ENCODE results near the gene VPS41.
"Not testable (repeated sequence)": the region's sequence is repeated elsewhere in the genome, so short reads cannot be mapped to it uniquely, and the experiment has no call there.

The VPS41 gene

DNA sequence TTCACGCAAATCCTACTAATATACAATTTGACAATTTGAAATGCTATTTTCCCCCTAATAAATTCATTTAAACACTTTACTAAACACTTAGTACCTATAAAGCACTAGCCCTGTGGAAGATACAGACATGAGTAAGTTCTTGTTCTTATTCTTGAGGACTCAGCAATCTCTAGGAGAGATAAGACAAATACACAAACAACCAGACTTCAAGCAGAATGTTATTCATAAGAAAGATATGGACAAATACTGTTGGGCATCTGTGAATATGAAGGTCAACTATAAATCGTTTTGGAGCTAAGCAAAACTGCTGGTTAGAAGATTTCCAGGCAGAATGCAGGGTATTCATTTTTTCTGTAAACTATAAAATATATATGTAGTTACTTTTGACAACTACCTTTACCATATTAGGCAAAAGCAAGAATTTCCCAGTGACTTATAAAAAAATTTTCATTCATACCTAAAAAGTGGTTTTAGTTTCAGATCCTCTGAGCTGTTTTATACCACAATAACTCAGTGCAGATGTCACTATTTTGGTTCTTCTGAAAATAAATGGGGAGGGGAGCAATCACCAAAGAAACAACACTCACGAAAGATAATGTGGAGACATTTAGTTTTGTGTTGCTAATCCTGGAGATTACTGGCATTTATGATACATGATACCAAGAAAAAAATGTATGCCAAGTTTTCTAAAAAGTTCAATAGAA is 3.8 kb downstream of the VPS41 start:
- DNase-seq = no peak

DNA sequence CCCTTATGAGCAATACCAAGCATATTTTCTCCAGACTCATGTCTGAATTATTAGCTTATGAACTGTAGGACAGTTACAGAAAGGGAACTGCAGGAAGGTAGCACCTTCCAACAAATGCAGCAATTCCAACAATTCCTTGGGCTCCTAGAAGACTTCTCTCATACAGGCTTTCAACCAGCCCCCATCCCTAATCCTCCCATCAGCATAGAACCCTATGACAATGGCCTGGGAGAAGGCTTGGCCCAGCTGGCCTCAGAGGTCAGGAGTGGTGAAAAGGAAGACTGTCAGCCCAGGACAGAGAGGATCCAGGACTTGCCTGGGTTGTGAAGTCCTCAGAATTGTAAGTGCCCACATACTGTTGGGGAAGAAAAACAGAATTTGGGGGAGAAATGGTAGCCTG is 5.9 kb downstream of the VPS41 start:
- no peak for DNase-seq

DNA sequence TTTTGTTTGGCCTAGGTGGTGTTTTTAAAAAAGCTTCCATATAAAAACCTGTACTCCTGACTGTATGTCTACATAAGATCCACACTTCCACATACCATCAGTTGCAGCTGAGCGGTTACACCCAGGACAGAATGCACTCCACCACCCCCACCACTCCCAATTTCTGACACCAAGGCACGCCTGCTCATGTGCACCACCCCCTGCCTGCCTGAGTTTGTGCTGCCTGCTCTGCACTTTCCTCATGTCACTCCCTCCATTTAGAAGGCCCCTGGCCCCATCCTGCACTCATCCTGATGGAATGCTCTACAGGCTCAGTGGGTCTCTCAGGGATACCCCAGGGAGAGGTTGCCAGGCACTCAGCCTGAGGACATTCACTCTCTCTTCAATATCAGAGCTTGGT is 6.5 kb downstream of the VPS41 start:
- no peak for DNase-seq

DNA sequence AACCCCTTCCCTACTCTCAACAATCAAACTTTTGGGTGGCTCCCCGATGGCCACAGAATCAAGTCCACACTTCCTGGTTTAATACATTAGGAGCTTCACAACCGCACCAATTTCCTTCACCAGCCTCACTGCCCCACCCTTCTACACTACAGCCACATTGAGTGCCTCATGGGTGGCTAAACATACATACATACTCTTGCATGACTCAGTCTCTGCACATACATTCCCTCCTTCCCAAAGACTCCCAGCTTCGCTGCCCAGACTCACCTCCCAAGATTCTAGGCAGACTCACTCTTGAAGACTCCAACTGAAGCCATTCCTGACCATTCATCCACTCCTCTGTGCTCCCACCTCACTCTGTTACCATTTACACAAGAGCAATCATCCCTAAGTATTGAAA is 15.9 kb downstream of the VPS41 start:
- DNase-seq = no peak

DNA sequence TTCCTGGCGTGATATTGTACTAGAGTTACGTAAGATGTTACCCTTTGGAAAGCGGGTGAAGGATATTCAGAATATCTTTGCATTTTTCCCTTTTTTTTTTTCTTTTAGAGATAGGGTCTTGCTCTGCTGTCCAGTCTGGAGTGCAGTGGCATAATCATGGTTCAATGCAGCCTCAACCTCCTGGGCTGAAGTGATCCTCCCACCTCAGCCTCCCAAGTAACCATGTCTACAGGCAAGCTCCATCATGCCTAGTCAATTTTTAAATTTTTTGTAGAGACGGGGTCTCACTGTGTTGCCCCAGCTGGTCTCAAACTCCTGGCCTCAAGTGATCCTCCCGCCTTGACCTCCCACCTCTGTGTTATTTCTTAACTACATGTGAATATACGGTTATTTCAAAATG is 18.4 kb downstream of the VPS41 start:
- DNase-seq = no peak

DNA sequence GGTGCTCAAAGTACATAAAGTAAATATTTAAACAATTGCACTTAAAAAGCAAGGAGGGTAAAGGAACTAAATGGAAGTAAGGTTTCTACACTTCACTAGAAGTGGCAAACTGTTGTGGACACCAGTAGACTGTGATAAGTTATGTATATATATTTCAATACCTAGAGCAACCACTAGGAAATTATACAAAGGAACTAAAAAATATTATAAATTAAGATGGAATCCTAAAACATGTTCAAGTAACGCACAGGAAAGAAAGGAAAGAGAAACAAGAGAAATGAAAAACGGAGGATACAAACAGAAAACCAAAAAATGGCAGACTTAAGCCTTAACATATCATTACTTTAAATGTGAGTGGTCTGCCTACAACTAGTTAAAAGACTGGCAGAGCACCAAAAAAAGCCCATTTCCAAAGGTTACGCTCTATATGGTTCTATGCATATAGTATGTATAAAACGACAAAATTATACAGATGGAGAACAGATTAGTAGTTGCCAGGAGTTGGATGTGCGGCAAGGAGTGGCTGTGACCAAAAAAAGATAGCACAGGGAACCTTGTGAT is 19.0 kb downstream of the VPS41 start:
- DNase-seq = no peak

DNA sequence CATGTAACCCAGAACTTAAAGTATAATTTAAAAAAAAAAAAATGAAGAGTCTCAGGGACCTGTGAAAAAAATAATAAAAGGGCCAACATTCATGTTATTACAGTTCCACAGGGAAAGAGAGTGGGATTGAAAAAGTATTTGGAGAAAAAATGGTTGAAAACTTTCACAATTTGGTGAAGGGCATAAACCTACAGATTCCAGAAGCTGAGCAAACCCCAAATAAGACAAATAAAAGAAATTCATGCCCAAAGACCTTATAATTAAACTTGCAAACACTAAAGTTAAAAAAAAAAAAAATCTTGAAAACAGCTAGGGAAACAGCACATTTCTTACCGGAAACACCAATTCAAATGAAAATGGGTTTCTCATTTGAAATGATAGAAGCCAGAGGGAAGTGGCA is 19.9 kb downstream of the VPS41 start:
- no peak for DNase-seq

DNA sequence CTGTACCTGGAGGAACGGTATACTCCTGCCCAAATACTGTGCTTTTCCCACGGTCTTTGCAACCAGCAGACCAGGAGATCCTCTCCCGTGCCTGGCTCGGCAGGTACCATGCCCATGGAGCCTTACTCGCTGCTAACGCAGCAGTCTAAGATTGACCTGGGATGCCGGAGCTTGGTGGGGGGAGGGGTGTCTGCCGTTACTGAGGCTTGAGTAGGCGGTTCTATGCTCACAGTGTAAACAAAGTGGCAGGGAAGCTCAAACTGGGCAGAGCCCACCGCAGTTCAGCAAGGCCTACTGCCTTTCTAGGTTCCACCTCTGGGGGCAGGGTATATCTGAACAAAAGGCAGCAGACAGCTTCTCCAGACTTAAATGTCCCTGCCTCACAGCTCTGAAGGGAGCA is 22.7 kb downstream of the VPS41 start:
- DNase-seq = no peak

DNA sequence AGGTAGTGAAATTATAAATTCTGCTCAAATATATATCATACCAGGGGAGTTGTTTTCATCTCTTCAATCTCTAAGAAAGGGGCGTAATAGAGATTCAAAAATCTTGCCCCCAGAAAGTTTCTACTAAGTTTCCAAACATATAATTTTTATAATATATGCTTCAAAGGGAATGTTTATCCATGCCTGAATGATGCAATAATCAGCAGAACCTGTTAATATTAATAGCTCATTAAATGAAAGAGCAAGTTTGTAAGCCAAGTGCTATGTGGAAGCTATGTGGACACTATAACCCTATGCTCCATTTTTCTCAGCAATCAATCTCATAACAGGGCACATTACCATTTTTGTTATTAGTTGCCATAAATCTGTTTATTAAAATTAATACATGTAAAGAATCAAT is 25.3 kb downstream of the VPS41 start:
- no peak for DNase-seq

DNA sequence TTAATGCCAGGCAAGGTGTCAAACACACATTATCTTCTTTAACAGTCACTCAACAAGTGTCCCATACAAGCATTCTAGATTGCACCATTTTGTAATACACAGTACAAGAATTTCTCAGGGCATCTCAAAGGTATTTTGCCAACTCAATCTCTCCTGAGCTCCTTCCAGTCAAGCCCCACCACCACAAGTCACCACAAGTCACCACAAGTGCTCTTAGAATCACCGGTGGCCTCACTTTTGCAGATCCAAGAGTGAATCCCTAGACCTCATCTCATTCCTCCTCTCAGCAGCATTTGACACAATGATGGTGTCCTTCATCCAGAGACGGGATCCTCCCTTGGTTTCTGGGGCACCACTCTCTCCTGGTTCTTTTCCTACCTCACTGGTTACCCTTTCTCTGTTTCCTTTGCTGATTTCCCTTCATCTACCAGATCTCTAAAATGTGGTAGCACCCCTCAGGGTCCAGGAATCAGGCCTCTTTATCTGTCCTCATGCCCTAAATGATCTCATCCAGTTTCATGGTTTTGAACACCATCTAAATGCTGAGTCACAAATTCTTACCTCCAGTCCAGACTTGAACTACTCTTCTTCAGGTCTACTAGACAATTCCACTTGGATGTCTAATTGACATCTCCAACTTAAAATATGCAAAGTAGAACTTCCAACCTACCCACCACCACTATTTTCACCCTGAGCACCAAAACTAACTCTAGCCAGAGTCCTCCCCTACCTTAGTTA is 26.9 kb downstream of the VPS41 start:
- no peak for DNase-seq

DNA sequence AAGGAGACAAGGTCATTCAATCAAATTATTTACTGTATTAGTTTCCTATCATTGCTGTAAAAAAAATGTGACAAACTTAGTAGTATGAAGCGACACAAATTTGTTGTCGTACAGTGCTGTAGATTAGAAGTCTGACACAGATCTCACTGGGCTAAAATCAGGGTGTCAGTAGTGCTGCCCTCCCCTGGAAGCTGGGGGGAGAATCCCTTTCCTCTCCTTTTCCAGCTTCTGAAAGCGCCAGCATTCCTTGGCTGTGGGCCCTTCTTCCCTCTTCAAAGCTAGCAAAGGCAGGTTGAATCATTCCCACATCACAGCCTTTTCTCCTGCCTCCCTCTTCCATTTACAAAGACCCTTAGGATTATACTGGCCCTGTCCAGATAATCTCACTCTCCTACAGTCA is 28.0 kb downstream of the VPS41 start:
- DNase-seq = no peak

DNA sequence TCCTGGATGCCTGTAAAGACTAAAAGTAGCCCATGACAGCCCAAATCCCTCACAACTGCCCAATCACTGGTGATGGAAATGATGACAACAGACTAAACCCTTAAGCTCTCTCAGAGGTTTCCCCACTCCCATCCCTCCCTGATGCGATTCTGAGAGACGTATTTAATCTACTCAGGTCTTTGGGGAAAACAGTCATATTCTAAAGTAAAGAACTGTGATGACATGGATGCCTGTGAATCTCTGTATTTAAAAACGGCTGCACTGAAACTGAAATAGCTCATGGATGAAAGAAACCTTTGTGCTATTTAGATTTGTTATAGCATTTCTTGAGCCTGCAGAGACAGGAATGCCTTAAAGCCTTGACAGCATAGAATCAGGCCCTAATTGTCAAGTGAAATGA is 28.5 kb downstream of the VPS41 start:
- no peak for DNase-seq

DNA sequence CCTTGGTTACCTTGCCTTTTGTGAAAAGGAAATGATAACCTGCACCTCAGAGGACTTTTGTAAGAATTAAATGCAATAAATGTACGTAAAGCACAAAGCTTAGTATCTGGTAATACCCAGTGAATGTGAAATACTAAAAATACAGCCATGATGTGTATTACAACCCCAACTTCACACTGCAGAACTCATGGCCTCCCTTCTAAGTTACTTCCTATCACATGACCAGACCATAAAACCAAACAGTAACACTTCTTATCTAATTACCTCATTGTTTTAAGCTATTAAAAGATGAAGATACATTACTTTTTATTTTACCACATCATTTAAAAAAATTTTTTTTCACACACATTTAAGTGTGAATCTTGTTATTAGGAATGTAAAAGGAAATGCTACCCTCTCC is 29.0 kb downstream of the VPS41 start:
- no peak for DNase-seq

DNA sequence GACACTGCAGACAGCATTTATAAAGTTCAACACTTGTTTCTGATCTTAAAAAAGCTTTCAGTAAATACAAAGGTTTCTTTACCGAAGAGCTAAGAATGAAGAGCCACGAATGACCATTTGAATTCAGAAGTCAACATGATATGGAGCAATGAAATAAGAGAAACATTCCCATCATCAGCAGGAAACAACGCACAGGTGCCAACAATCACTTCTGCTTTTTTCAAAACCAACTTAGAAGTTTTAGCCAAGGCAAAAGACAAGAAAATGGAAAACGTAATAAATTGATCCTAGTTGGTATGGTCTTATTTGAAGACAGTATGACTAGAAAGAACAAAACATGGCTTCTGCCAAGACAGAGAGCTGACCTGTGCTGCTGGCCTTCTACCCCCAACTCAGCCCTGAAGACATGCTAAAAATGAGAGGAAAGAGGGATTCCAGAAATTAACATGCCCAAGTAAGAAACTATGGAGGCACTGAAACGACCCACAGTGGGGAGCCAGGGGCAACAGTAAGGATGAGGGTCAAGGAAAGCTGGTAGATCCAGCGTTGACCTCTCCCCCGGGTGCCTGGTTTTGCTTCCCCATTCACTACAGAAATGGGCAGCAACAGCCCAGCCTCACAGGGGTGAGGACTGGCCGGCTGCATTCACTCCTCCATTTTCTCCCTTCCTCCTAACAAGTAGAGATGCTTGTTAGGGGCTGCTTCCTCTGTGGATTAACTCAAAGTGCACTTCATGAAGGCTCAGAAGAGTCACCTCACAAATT is 30.1 kb downstream of the VPS41 start:
- no peak for DNase-seq

DNA sequence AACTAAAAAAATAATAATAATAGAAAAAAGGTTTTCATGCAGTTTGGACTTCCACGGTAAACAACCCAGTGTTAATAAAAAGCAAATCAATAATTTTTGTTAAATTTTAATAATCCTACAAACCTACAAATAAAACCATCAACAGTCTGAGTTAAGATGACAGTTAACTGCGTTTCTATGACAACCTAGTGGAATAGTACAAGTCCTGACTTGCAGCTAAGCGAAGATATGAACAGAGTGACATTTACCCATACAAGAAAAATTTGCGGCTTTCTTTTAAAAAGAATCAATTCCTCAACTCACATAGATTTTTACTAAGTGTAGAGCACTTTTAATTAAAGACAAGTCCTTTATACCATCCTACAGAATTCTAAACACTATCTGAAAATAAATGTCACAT is 35.6 kb downstream of the VPS41 start:
- DNase-seq = no peak

DNA sequence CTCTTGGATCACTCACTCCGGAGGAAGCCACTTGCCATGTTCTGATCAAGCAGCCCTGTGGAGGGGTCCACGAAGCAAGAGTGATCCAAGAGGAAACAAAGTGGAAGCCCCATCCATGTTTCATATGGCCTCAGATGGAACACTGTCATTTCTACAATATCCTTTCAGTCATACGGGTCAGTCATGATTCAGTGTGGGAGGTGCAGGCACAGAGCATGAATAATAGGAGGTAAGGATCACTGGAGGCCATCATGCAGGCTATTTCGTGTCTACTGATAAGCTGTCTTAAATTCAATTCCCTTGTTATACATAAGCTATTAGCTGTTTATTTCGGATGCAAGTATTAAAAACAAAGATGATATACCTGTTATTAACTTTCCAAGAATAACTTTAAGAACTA is 36.8 kb downstream of the VPS41 start:
- DNase-seq = no peak

DNA sequence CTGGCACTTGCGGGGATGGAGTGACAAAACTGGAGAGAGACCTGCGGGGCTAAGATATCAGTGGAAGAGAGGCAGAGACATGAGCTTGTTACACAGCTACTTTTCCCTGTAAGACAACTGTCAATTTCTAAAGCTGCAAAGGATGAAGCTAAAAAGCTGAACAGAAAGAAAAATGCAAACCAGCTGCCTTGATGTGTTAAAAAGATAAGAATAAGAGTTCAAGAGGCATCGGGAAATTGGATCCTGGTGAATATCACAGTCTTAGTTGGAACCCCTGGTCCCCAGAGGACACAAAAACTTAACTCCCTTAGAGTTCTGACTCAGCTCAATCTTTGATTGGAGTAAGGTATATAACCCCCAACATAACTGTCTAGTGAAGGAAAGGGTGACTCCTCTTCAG is 38.8 kb downstream of the VPS41 start:
- no peak for DNase-seq

DNA sequence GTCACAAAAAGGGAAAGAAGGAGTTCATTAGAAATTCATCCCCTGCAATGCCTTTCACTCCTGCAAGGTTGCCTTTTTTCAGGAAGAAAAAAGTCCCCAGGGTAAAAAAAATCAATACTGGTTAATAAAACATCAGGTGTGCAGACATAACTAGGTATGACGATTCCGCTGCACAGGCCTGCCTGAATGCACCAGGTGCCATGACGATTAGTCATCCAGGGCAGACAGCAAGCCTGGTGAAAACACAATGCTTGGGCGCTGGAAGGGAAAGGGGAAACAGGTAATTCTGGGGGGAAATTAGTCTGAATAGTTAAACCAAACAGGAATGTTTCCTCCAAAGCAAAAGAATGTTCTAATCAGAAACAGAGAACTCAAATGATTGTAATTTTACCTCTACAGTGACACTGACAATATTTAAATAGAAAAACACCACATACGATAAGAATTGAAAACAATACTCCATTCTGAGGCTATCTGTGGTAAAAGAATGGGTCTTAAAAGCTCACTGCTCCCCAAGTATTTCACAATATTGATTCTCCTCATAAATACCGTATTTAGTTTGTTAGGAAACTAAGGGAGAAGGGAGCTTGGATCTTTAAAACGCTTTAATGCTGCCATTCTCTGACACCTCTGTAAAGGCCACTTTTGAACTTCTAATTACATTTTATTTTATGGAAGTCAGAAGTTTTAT is 45.2 kb downstream of the VPS41 start:
- no peak for DNase-seq

DNA sequence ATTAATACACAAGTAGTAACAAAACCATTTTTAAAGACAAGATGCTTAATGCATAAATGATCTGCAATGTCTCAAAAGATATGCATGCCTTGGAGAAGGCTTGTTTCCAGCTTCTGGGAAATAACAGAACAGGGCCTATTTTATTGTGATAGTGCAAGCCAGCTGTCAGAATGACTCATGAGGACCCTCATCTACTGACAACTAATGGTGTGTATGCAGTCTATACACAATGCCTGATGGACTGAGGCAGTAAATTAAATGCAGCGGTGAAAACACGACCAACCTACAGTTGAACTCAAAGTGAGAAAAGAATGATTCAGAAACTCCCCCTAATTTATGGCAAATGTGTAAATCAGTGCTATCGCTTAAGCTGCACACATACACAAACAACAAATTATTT is 46.3 kb downstream of the VPS41 start:
- DNase-seq = no peak

DNA sequence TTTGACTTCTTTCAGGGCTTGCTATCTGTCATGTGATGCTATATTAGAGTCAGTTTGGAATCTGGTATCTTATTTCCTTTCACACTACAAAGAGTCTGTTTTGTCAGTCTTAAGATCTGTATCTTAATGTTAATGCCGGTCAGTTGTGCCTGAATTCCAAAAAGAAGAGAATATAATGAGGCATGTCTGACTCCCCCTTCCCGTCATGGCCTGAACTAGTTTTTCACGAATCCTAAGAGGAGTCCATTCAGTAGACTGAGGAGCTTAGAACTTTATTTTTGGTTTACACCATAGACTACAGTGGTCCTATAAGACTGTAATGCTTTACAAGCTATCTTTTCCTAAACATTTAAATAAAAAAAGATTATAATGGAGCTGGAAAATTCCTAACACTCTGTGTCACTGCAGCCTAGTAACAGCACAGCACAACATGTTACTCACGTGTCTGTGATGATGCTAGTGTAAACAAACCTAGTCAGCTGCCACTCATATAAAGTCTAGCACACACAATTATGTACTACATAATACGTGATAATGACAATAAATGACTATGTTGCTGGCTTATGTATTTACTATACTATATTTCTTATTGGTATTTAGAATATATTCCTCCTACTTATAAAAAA is 50.6 kb downstream of the VPS41 start:
- no peak for DNase-seq

DNA sequence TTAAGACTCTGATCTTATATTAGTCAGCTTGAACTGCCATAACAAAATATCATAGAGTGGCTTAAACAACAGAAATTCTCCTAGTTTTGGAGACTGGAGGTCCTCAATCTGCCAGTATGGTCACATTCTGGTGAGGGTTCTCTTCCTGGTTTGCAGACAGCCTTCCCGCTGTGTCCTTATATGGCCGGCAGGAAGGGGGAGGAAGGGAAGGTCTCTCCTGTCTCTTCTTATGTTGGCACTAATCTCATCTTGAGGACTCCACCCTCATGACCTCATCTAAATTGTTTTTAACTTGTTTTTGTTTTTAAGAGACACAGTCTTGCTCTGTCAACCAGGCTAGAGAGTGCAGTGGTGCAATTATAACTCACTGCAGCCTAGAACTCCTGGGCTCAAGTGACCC is 53.1 kb downstream of the VPS41 start:
- no peak for DNase-seq

DNA sequence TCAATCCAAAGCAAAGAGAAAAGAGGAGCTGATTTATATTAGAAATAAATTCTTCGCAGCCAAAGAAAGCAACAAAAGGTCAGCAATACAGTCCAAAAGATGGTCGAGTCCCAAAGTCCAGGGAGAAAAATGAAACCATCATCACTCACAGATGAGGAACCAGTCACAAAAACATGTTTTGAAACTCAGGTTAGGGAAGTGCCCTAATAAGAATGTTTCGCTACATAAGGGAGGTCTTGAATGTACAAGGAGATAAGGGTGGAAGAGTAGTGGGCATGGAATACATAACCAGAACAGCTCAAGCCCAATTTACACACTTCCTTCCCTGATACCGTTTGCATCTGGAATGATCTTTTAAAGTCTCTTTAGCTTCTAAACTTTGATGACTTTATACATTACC is 53.6 kb downstream of the VPS41 start:
- DNase-seq = no peak

DNA sequence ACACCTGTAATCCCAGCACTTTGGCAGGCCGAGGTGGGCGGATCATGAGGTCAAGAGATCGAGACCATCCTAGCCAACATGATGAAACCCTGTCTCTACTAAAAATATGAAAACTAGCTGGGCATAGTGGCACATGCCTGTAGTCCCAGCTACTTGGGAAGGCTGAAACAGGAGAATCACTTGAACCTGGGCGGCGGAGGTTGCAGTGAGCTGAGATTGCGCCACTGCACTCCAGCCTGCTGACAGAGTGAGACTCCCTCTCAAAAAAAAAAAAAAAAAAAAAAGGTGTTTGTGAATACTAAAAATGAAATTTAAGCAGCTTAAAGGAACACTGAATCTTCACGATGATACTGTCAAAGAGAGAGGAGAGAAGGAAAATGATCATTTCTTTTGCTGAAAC is 54.0 kb downstream of the VPS41 start:
- not testable (repeated sequence) for DNase-seq

Data from stimulated activated CD4-positive, alpha-beta T cell treated with anti-CD3 and anti-CD28 coated beads, Interleukin-4, amount 100 ng/mL, for 24 hours (primary cell).